Measurements from ENCODE around the gene UBE3D.

The UBE3D gene

GRCh38 chr6:82867946-82868345, 197.7 kb downstream of the UBE3D start:
- H2BK12ac ChIP-seq (ENCODE audit: low read length), result no peak overlapping the region
- no peak overlapping the region for H3K14ac ChIP-seq (ENCODE audit: low read length)
- H3K23ac ChIP-seq (ENCODE audit: low read length), result no peak overlapping the region
- H3K4me3 ChIP-seq (ENCODE audit: low read depth, low read length), result no peak overlapping the region
- H4K91ac ChIP-seq (ENCODE audit: low read depth, low read length), result no peak overlapping the region
- no peaks in the 10 kb centered on the region for H3K36me3 ChIP-seq (ENCODE audit: control insufficient read depth in 1 of 2, insufficient read depth in 2 of 2, low read length in 2 of 2)
- no peak overlapping the region for H2BK120ac ChIP-seq (ENCODE audit: insufficient read depth, low read length, poor library complexity)
- no peak overlapping the region for H3K4ac ChIP-seq (ENCODE audit: low read depth, low read length)
- H3K4me2 ChIP-seq (ENCODE audit: low read length), result no peak overlapping the region
- no peaks in the 10 kb centered on the region for H3K4me1 ChIP-seq (ENCODE audit: control insufficient read depth in 1 of 2, insufficient read depth in 2 of 2, low read length in 2 of 2)
- no peaks in the 10 kb centered on the region for H3K9me3 ChIP-seq (ENCODE audit: insufficient read depth, low read depth, low read length)
- H4K8ac ChIP-seq (ENCODE audit: low read depth, low read length), result no peak overlapping the region
- H3K79me1 ChIP-seq (ENCODE audit: low read length), result no peaks in the 10 kb centered on the region
- H3K27me3 ChIP-seq (ENCODE audit: insufficient read depth, low read length), result no peaks in the 10 kb centered on the region
- no CpG with 5 or more reads among the region's 3 CpGs for WGBS (ENCODE audit: extremely low coverage, insufficient coverage, insufficient read length)
- no peak overlapping the region for H4K12ac ChIP-seq (ENCODE audit: low read depth, low read length)
- DNase-seq, result no peak
- H2BK5ac ChIP-seq (ENCODE audit: low read depth, low read length, poor library complexity), result no peak overlapping the region
- no peak overlapping the region for H3K9ac ChIP-seq (ENCODE audit: low read length)
- H2AFZ ChIP-seq (ENCODE audit: insufficient read depth, low read length, poor library complexity), result no peak overlapping the region
- H3K79me2 ChIP-seq (ENCODE audit: control insufficient read depth, insufficient read depth, low read length, poor library complexity), result no peaks in the 10 kb centered on the region
- H2AK5ac ChIP-seq (ENCODE audit: low read length), result no peak overlapping the region
- no peak overlapping the region for H3K18ac ChIP-seq (ENCODE audit: low read length)
- H3K27ac ChIP-seq (ENCODE audit: low read depth, low read length), result no peak overlapping the region

GRCh38 chr6:82866446-82866845, 199.2 kb downstream of the UBE3D start:
- H4K8ac ChIP-seq (ENCODE audit: low read depth, low read length), result no peak overlapping the region
- no peak overlapping the region for H3K27ac ChIP-seq (ENCODE audit: low read depth, low read length)
- H3K36me3 ChIP-seq (ENCODE audit: control insufficient read depth in 1 of 2, insufficient read depth in 2 of 2, low read length in 2 of 2), result no peaks in the 10 kb centered on the region
- H3K79me2 ChIP-seq (ENCODE audit: control insufficient read depth, insufficient read depth, low read length, poor library complexity), result no peaks in the 10 kb centered on the region
- no peak overlapping the region for H4K12ac ChIP-seq (ENCODE audit: low read depth, low read length)
- no peak for DNase-seq
- WGBS (ENCODE audit: extremely low coverage, insufficient coverage, insufficient read length), result no CpG with 5 or more reads among the region's 3 CpGs
- H3K4me1 ChIP-seq (ENCODE audit: control insufficient read depth in 1 of 2, insufficient read depth in 2 of 2, low read length in 2 of 2), result no peaks in the 10 kb centered on the region
- no peak overlapping the region for H2BK120ac ChIP-seq (ENCODE audit: insufficient read depth, low read length, poor library complexity)
- no peak overlapping the region for H3K9ac ChIP-seq (ENCODE audit: low read length)
- no peak overlapping the region for H3K4me2 ChIP-seq (ENCODE audit: low read length)
- H3K4ac ChIP-seq (ENCODE audit: low read depth, low read length), result no peak overlapping the region
- H2AK5ac ChIP-seq (ENCODE audit: low read length), result no peak overlapping the region
- no peak overlapping the region for H2BK12ac ChIP-seq (ENCODE audit: low read length)
- no peaks in the 10 kb centered on the region for H3K9me3 ChIP-seq (ENCODE audit: insufficient read depth, low read depth, low read length)
- no peak overlapping the region for H3K4me3 ChIP-seq (ENCODE audit: low read depth, low read length)
- no peaks in the 10 kb centered on the region for H3K27me3 ChIP-seq (ENCODE audit: insufficient read depth, low read length)
- no peak overlapping the region for H3K23ac ChIP-seq (ENCODE audit: low read length)
- H2BK5ac ChIP-seq (ENCODE audit: low read depth, low read length, poor library complexity), result no peak overlapping the region
- no peak overlapping the region for H3K18ac ChIP-seq (ENCODE audit: low read length)
- H3K14ac ChIP-seq (ENCODE audit: low read length), result no peak overlapping the region
- no peaks in the 10 kb centered on the region for H3K79me1 ChIP-seq (ENCODE audit: low read length)
- no peak overlapping the region for H2AFZ ChIP-seq (ENCODE audit: insufficient read depth, low read length, poor library complexity)
- no peak overlapping the region for H4K91ac ChIP-seq (ENCODE audit: low read depth, low read length)

- WGBS (ENCODE audit: extremely low coverage, insufficient coverage, insufficient read length), result no CpG with 5 or more reads among the region's 3 CpGs
- Histone ChIP-seq H3K79me2 (ENCODE audit: control insufficient read depth, insufficient read depth, low read length, poor library complexity) (no peaks in the 10 kb centered on the region), H2AK5ac (ENCODE audit: low read length) (no peak overlapping the region), H3K36me3 (ENCODE audit: control insufficient read depth in 1 of 2, insufficient read depth in 2 of 2, low read length in 2 of 2) (no peaks in the 10 kb centered on the region), H3K18ac (ENCODE audit: low read length) (no peak overlapping the region), H4K91ac (ENCODE audit: low read depth, low read length) (no peak overlapping the region), H4K12ac (ENCODE audit: low read depth, low read length) (no peak overlapping the region), H3K4me1 (ENCODE audit: control insufficient read depth in 1 of 2, insufficient read depth in 2 of 2, low read length in 2 of 2) (no peaks in the 10 kb centered on the region), H3K23ac (ENCODE audit: low read length) (no peak overlapping the region), H3K9me3 (ENCODE audit: insufficient read depth, low read depth, low read length) (no peaks in the 10 kb centered on the region), H3K4me2 (ENCODE audit: low read length) (no peak overlapping the region), H3K9ac (ENCODE audit: low read length) (no peak overlapping the region), H2BK5ac (ENCODE audit: low read depth, low read length, poor library complexity) (no peak overlapping the region), H3K27me3 (ENCODE audit: insufficient read depth, low read length) (no peaks in the 10 kb centered on the region), H3K14ac (ENCODE audit: low read length) (no peak overlapping the region), H2BK12ac (ENCODE audit: low read length) (no peak overlapping the region), H4K8ac (ENCODE audit: low read depth, low read length) (no peak overlapping the region), H2BK120ac (ENCODE audit: insufficient read depth, low read length, poor library complexity) (no peak overlapping the region), H3K27ac (ENCODE audit: low read depth, low read length) (no peak overlapping the region), H3K4ac (ENCODE audit: low read depth, low read length) (no peak overlapping the region), H3K79me1 (ENCODE audit: low read length) (no peaks in the 10 kb centered on the region), H2AFZ (ENCODE audit: insufficient read depth, low read length, poor library complexity) (no peak overlapping the region), H3K4me3 (ENCODE audit: low read depth, low read length) (no peak overlapping the region)
- DNase-seq, result no peak
Measured at GRCh38 chr6:82865461-82865860, 200.2 kb downstream of the UBE3D start.

GRCh38 chr6:82863781-82864180, 201.9 kb downstream of the UBE3D start:
- Histone ChIP-seq H2BK12ac (ENCODE audit: low read length) (no peak overlapping the region), H3K9ac (ENCODE audit: low read length) (no peak overlapping the region), H4K8ac (ENCODE audit: low read depth, low read length) (no peak overlapping the region), H3K4me1 (ENCODE audit: control insufficient read depth in 1 of 2, insufficient read depth in 2 of 2, low read length in 2 of 2) (no peaks in the 10 kb centered on the region), H3K4ac (ENCODE audit: low read depth, low read length) (no peak overlapping the region), H3K27me3 (ENCODE audit: insufficient read depth, low read length) (no peaks in the 10 kb centered on the region), H3K4me2 (ENCODE audit: low read length) (no peak overlapping the region), H4K91ac (ENCODE audit: low read depth, low read length) (no peak overlapping the region), H3K36me3 (ENCODE audit: control insufficient read depth in 1 of 2, insufficient read depth in 2 of 2, low read length in 2 of 2) (no peaks in the 10 kb centered on the region), H3K9me3 (ENCODE audit: insufficient read depth, low read depth, low read length) (no peaks in the 10 kb centered on the region), H2BK120ac (ENCODE audit: insufficient read depth, low read length, poor library complexity) (no peak overlapping the region), H3K23ac (ENCODE audit: low read length) (no peak overlapping the region), H3K18ac (ENCODE audit: low read length) (no peak overlapping the region), H3K27ac (ENCODE audit: low read depth, low read length) (no peak overlapping the region), H2AK5ac (ENCODE audit: low read length) (no peak overlapping the region), H3K79me1 (ENCODE audit: low read length) (no peaks in the 10 kb centered on the region), H2BK5ac (ENCODE audit: low read depth, low read length, poor library complexity) (no peak overlapping the region), H3K14ac (ENCODE audit: low read length) (no peak overlapping the region), H3K79me2 (ENCODE audit: control insufficient read depth, insufficient read depth, low read length, poor library complexity) (no peaks in the 10 kb centered on the region), H3K4me3 (ENCODE audit: low read depth, low read length) (no peak overlapping the region), H2AFZ (ENCODE audit: insufficient read depth, low read length, poor library complexity) (no peak overlapping the region), H4K12ac (ENCODE audit: low read depth, low read length) (no peak overlapping the region)
- no peak for DNase-seq

Measured in trophoblast cell (in vitro differentiated cells and primary cell).